SK-N-SH (cell line): ENCODE measurements around the gene VAPB. TPM values are rescaled to one million over a fixed set of nuclear protein-coding genes. Genes with fewer than 3 reads are reported as not detected.
"Not testable (repeated sequence)": the region's sequence is repeated elsewhere in the genome, so short reads cannot be mapped to it uniquely, and the experiment has no call there.

Experiments used
- CTCF ChIA-PET: fragments of 300-600, 350-600 bp; formaldehyde crosslinking; extraction: SDS; loops from one replicate; lab custom pipeline; 2021; lab: Yijun Ruan, JAX
- POLR2A ChIA-PET: fragments of 350-600 bp; sonication (Branson Sonifier 250); formaldehyde crosslinking; extraction: SDS; loops from one replicate; lab custom pipeline; 2020; ENCODE audit warnings: antibody characterized with exemption, inconsistent platforms; lab: Yijun Ruan, JAX
- DNase-seq: peaks from one replicate; pipeline ENCODE4 v3.0.0; 2012
- H2AFZ ChIP-seq: fragments of 200-600 bp; sonication (generic); 2 replicates; pipeline ENCODE4 v1.8.1; 2016; ENCODE audit warnings: antibody characterized with exemption, mild to moderate bottlenecking, low read depth
- H3F3A ChIP-seq: fragments of 200-600 bp; sonication (generic); replicated peaks from 2 replicates; pipeline ENCODE3; 2016; ENCODE audit warnings: antibody characterized with exemption, mild to moderate bottlenecking; ENCODE audit not compliant: insufficient read depth
- H3K27ac ChIP-seq, 2 experiments: fragments of 200-500 bp in 1 of 2; fragments of 200-600 bp in 1 of 2; sonication (Bioruptor generic) in 1 of 2; sonication (generic), shearing (Covaris generic) in 1 of 2; 2 replicates each; pipeline versions ENCODE4 v1.5.1 to v1.6.1; 2014 to 2016; ENCODE audit warnings: low read depth in 2 of 2, inconsistent platforms in 1 of 2, low read length in 1 of 2, mild to moderate bottlenecking in 1 of 2, mixed read lengths in 1 of 2
- H3K27me3 ChIP-seq: fragments of 200-600 bp; sonication (generic), shearing (Covaris generic); 2 replicates; pipeline ENCODE4 v1.6.1; 2016; ENCODE audit warnings: mixed run types; ENCODE audit not compliant: insufficient read depth
- H3K36me3 ChIP-seq, 2 experiments: fragments of 200-500 bp in 1 of 2; fragments of 200-600 bp in 1 of 2; sonication (Bioruptor generic) in 1 of 2; sonication (generic) in 1 of 2; replicated peaks in 1 of 2; 2 replicates each; pipeline versions ENCODE3 to v1.5.1; 2014 to 2016; ENCODE audit warnings: low read length in 1 of 2, mild to moderate bottlenecking in 1 of 2; ENCODE audit not compliant: insufficient read depth in 2 of 2, control insufficient read depth in 1 of 2
- H3K4me1 ChIP-seq, 2 experiments: fragments of 200-500 bp in 1 of 2; fragments of 200-600 bp in 1 of 2; sonication (Bioruptor generic) in 1 of 2; sonication (generic), shearing (Covaris generic) in 1 of 2; 2 replicates each; pipeline versions ENCODE4 v1.5.1 to v1.6.1; 2014 to 2016; ENCODE audit warnings: low read depth in 1 of 2, low read length in 1 of 2, mixed run types in 1 of 2; ENCODE audit not compliant: insufficient read depth in 2 of 2, control insufficient read depth in 1 of 2
- H3K4me2 ChIP-seq: fragments of 200-600 bp; sonication (generic), shearing (Covaris generic); 2 replicates; pipeline ENCODE4 v1.6.1; 2017; ENCODE audit warnings: mixed run types
- H3K4me3 ChIP-seq, 2 experiments: fragments of 200-500 bp in 1 of 2; fragments of 200-600 bp in 1 of 2; sonication (Bioruptor generic) in 1 of 2; sonication (generic), shearing (Covaris generic) in 1 of 2; 2 replicates each; pipeline versions ENCODE4 v1.5.1 to v1.8.1; 2014 to 2016; ENCODE audit warnings: low read depth in 2 of 2, inconsistent platforms in 1 of 2, low read length in 1 of 2, mild to moderate bottlenecking in 1 of 2, mixed read lengths in 1 of 2, moderate library complexity in 1 of 2
- H3K79me2 ChIP-seq: fragments of 200-600 bp; sonication (generic); 2 replicates; pipeline ENCODE4 v1.8.1; 2017; ENCODE audit warnings: mild to moderate bottlenecking; ENCODE audit not compliant: insufficient read depth
- H3K9ac ChIP-seq: fragments of 200-600 bp; sonication (generic); 2 replicates; pipeline ENCODE4 v1.6.1; 2017; ENCODE audit warnings: mixed run types
- H3K9me2 ChIP-seq: fragments of 200-600 bp; sonication (generic); 2 replicates; pipeline ENCODE4 v1.6.1; 2017; ENCODE audit warnings: mixed run types
- H3K9me3 ChIP-seq: fragments of 200-600 bp; sonication (generic); 2 replicates; pipeline ENCODE4 v1.6.1; 2017; ENCODE audit warnings: mixed run types, mild to moderate bottlenecking, moderate library complexity
- H4K20me1 ChIP-seq: fragments of 200-600 bp; sonication (generic); 2 replicates; pipeline ENCODE4 v1.6.1; 2017; ENCODE audit warnings: mild to moderate bottlenecking, mixed run types; ENCODE audit not compliant: insufficient read depth
- CHD2 ChIP-seq: fragments of 150-350 bp; IDR thresholded peaks from 2 replicates; pipeline ENCODE4 v1.6.1; 2018; ENCODE audit warnings: low read length; ENCODE audit not compliant: partially characterized antibody
- CTCF ChIP-seq: fragments of 200-600 bp; sonication (generic); IDR thresholded peaks from 2 replicates; pipeline ENCODE4 v1.6.1; 2017; ENCODE audit warnings: antibody characterized with exemption, mild to moderate bottlenecking, moderate library complexity
- EP300 ChIP-seq, 2 experiments: IDR thresholded peaks; 2 replicates each; pipeline versions ENCODE4 v1.4.0 to v1.6.1; 2012; ENCODE audit warnings: borderline replicate concordance in 1 of 2, low read depth in 1 of 2, low read length in 1 of 2
- FOSL2 ChIP-seq: IDR thresholded peaks from 2 replicates; pipeline ENCODE4 v1.4.0; 2012; ENCODE audit warnings: low read depth, mild to moderate bottlenecking, moderate library complexity, borderline replicate concordance
- GATA2 ChIP-seq: sonication (generic); formaldehyde crosslinking; IDR thresholded peaks from 2 replicates; pipeline ENCODE4 v1.5.0; 2020; ENCODE audit warnings: mild to moderate bottlenecking, missing genetic modification reagents
- IRF3 ChIP-seq: fragments of 150-350 bp; IDR thresholded peaks from 2 replicates; pipeline ENCODE4 v1.6.1; 2016; ENCODE audit warnings: mild to moderate bottlenecking, low read depth, low read length
- MAX ChIP-seq: IDR thresholded peaks from 2 replicates; pipeline ENCODE4 v1.4.0; 2012; ENCODE audit warnings: low read depth
- NFIC ChIP-seq: IDR thresholded peaks from 2 replicates; pipeline ENCODE4 v1.4.0; 2012; ENCODE audit warnings: borderline replicate concordance
- RFX5 ChIP-seq: IDR thresholded peaks from 2 replicates; pipeline ENCODE4 v1.6.1; 2012; ENCODE audit warnings: mild to moderate bottlenecking, improper control_type of control experiment, low read length
- RXRA ChIP-seq: IDR thresholded peaks from 2 replicates; pipeline ENCODE4 v1.4.0; 2012; ENCODE audit warnings: low read depth, mild to moderate bottlenecking, borderline replicate concordance
- SMC3 ChIP-seq: IDR thresholded peaks from 2 replicates; pipeline ENCODE4 v1.6.1; 2012; ENCODE audit warnings: low read depth, low read length, improper control_type of control experiment
- TCF12 ChIP-seq: IDR thresholded peaks from 2 replicates; pipeline ENCODE4 v1.4.0; 2012
- TEAD4 ChIP-seq: IDR thresholded peaks from 2 replicates; pipeline ENCODE4 v1.4.0; 2012; ENCODE audit warnings: mild to moderate bottlenecking, borderline replicate concordance; ENCODE audit not compliant: insufficient read depth
- YY1 ChIP-seq: IDR thresholded peaks from 2 replicates; pipeline ENCODE4 v1.4.0; 2012; ENCODE audit warnings: low read depth, mild to moderate bottlenecking
- WGBS: methylation state at CpG from one replicate; pipeline ENCODE4 v1.1.6; 2017; ENCODE audit warnings: low lambda C conversion rate; 5-methylcytosine and 5-hydroxymethylcytosine counted together
- polyA plus RNA-seq, 3 experiments: library from polyadenylated mRNA; depleted of rRNA; stranded (reverse); fragments of >200 nt; gene quantifications; 2 replicates each; pipeline ENCODE4 v1.2.3, GENCODE V29; 2012

Gene VAPB
- polyA plus RNA-seq, 1 of the 3 experiments (the other 2 are of a cell fraction), result 16.9 TPM

- Histone ChIP-seq H3K9me3 (no peaks in the 10 kb centered on the region), H3K9me2 (no peaks in the 10 kb centered on the region), H3K9ac (no peak overlapping the region), H3K79me2 (peaks cover 91% of the 10 kb centered on the region), H3K4me3 (no peak overlapping the region), H3K27me3 (no peaks in the 10 kb centered on the region), H2AFZ (no peak overlapping the region), H3K27ac (peak overlapping the region in 1 of 2 experiments; percentile 28; a peak in 1 of 4 replicates), H3K4me1 (peaks cover 4 to 5% of the 10 kb centered on the region in 2 experiments; a peak in 2 of 4 replicates), H3K4me2 (no peak overlapping the region), H3F3A (peaks cover 10% of the 10 kb centered on the region), H4K20me1 (peaks cover 3% of the 10 kb centered on the region; the same call in 1 of the 2 replicates), H3K36me3 (peaks cover 26 to 46% of the 10 kb centered on the region in 2 experiments)
- TF ChIP-seq GATA2 (no peak), RFX5 (no peak), CHD2 (no peak), RXRA (no peak), CTCF (no peak), MAX (no peak), TEAD4 (no peak), IRF3 (no peak)
- WGBS, result 89% methylated on average over 1 of the region's 1 CpG
- DNase-seq, result no peak
- ChIA-PET POLR2A (no interaction called here), CTCF (interaction anchor here (0.6 to 1.6 kb wide), 5 partner anchors 18 to 173 kb away, joined by 3 to 5 read pairs (median 3); no protein-coding TSS in a partner anchor)
Measured at GRCh38 chr20:58421497-58421850, 32.4 kb downstream of the VAPB start.

- ChIA-PET CTCF (no interaction called here), POLR2A (interaction anchor here (0.5 kb wide), 1 partner anchor 88 kb away, joined by 3 read pairs; no protein-coding TSS in a partner anchor)
- H3K9me2 ChIP-seq, result no peaks in the 10 kb centered on the region
- WGBS, result 89% methylated on average over 6 of the region's 6 CpGs
- H3F3A ChIP-seq, result peaks cover 10% of the 10 kb centered on the region
- no peaks in the 10 kb centered on the region for H3K27me3 ChIP-seq
- no peak overlapping the region for H3K4me2 ChIP-seq
- H3K9me3 ChIP-seq, result no peaks in the 10 kb centered on the region
- H2AFZ ChIP-seq, result no peak overlapping the region
- peaks cover 3% of the 10 kb centered on the region; the same call in 1 of the 2 replicates for H4K20me1 ChIP-seq
- no peak overlapping the region for H3K9ac ChIP-seq
- DNase-seq, result no peak
- TF ChIP-seq SMC3, result no peak
- TF ChIP-seq EP300 (IDR thresholded peaks at IDR 0.05; ENCODE audit: borderline replicate concordance in 1 of 2, low read depth in 1 of 2, low read length in 1 of 2), result no peak
- TF ChIP-seq YY1, result no peak
- no peak for TF ChIP-seq FOSL2
- no peak for TF ChIP-seq TCF12
- TF ChIP-seq NFIC, result no peak
- H3K4me3 ChIP-seq, result no peak overlapping the region
- no peak overlapping the region; a peak in 1 of 4 replicates for H3K27ac ChIP-seq
- peaks cover 4 to 5% of the 10 kb centered on the region in 2 experiments; a peak in 2 of 4 replicates for H3K4me1 ChIP-seq
- peaks cover 14 to 36% of the 10 kb centered on the region in 2 experiments for H3K36me3 ChIP-seq
- H3K79me2 ChIP-seq, result peaks cover 91% of the 10 kb centered on the region
Measured at GRCh38 chr20:58424218-58424969, 35.4 kb downstream of the VAPB start.

GRCh38 chr20:58427571-58427970 is 38.5 kb downstream of the VAPB start:
- H3K9ac ChIP-seq, H3K9me2 ChIP-seq, CTCF ChIA-PET, H3K9me3 ChIP-seq, H3K4me2 ChIP-seq, H3K27ac ChIP-seq, POLR2A ChIA-PET, DNase-seq, H2AFZ ChIP-seq, H3K4me1 ChIP-seq, H3K27me3 ChIP-seq, H4K20me1 ChIP-seq, H3K4me3 ChIP-seq: not testable (repeated sequence)
- peaks cover 6 to 25% of the 10 kb centered on the region in 2 experiments for H3K36me3 ChIP-seq
- H3K79me2 ChIP-seq, result peaks cover 98% of the 10 kb centered on the region
- H3F3A ChIP-seq, result peaks cover 12% of the 10 kb centered on the region
- WGBS, result 100% methylated on average over 3 of the region's 3 CpGs
